Natural killer cell (primary cell): ENCODE measurements around the gene MIOS. TPM values are rescaled to one million over a fixed set of nuclear protein-coding genes. Genes with fewer than 3 reads are reported as not detected.
A peak's percentile ranks its signal among the peaks of the same experiment; 100 is the strongest.

ENCODE experiments used
- ATAC-seq, 3 donors: fragments of 150-1000 bp in 2 of 3; fragments of 200-7000 bp in 1 of 3; cut with Tn5 transposase; 1 replicate in 1 of 3; 2 replicates in 2 of 3; pipeline ENCODE4 v1.10.0; 2021; ENCODE audit warnings: mild to moderate bottlenecking in 2 of 3, moderate library complexity in 2 of 3
- DNase-seq, 2 donors: peaks; one replicate each; pipeline versions ENCODE4 v3.0.0 to v3.0.0-alpha.2; 2013 to 2021; ENCODE audit warnings: mixed read lengths in 1 of 2
- H3K27ac ChIP-seq: one replicate; pipeline ENCODE4 v1.5.1; 2013; ENCODE audit warnings: mild to moderate bottlenecking, low read length
- H3K27me3 ChIP-seq: one replicate; pipeline ENCODE4 v1.6.1; 2013; ENCODE audit warnings: low read length; ENCODE audit not compliant: control insufficient read depth, insufficient read depth
- H3K36me3 ChIP-seq: one replicate; pipeline ENCODE4 v1.6.1; 2013; ENCODE audit warnings: low read length; ENCODE audit not compliant: control insufficient read depth, insufficient read depth
- H3K4me1 ChIP-seq: one replicate; pipeline ENCODE4 v1.6.1; 2013; ENCODE audit warnings: low read length; ENCODE audit not compliant: control insufficient read depth, insufficient read depth
- H3K4me3 ChIP-seq: one replicate; pipeline ENCODE4 v1.5.1; 2013; ENCODE audit warnings: low read length
- H3K9me3 ChIP-seq: one replicate; pipeline ENCODE4 v1.6.1; 2013; ENCODE audit warnings: low read length; ENCODE audit not compliant: control insufficient read depth, insufficient read depth
- H3K27ac Mint-ChIP-seq, 2 donors: one replicate each; pipeline ENCODE4 v1.8.0; 2022; ENCODE audit warnings: mild to moderate bottlenecking in 2 of 2, mixed read lengths in 2 of 2, moderate library complexity in 1 of 2
- H3K27me3 Mint-ChIP-seq, 2 donors: one replicate each; pipeline ENCODE4 v1.8.0; 2022; ENCODE audit warnings: low read depth in 2 of 2, mixed read lengths in 2 of 2
- H3K36me3 Mint-ChIP-seq: one replicate; pipeline ENCODE4 v1.8.0; 2022; ENCODE audit warnings: mixed read lengths
- H3K4me1 Mint-ChIP-seq, 2 donors: one replicate each; pipeline ENCODE4 v1.8.0; 2022; ENCODE audit warnings: mixed read lengths in 2 of 2
- H3K4me3 Mint-ChIP-seq: one replicate; pipeline ENCODE4 v1.8.0; 2022; ENCODE audit warnings: mild to moderate bottlenecking, moderate library complexity, mixed read lengths
- H3K9me3 Mint-ChIP-seq, 2 donors: one replicate each; pipeline ENCODE4 v1.8.0; 2022; ENCODE audit warnings: mixed read lengths in 2 of 2
- CTCF ChIP-seq: fragments of 200-600 bp; IDR thresholded peaks from one replicate; pipeline ENCODE4 v1.8.0; 2022; ENCODE audit warnings: antibody characterized with exemption
- WGBS: methylation state at CpG from one replicate; pipeline ENCODE4 v1.1.7; 2013; ENCODE audit warnings: missing lambda C conversion rate; ENCODE audit not compliant: insufficient coverage; 5-methylcytosine and 5-hydroxymethylcytosine counted together
- intact Hi-C: fragments of 100-400 bp; cut with micrococcal nuclease; formaldehyde crosslinking; loops from one replicate; pipeline ENCODE4 v1.14.2; 2022
- total RNA-seq, 4 donors: library from RNA; stranded (reverse); fragments of 120-200 nt in 1 of 4; gene quantifications; one replicate each; pipeline versions ENCODE4 v1.2.3 to v1.2.4, GENCODE V29; 2013 to 2022

The MIOS gene
- total RNA-seq, 3 donors from 2014 or later (not counting 1 experiment from before 2014, with no cell fraction given) = 23.5 to 30.9 (median 28.9) TPM

- H3K9me3 ChIP-seq = no peaks in the 10 kb centered on the region
- intact Hi-C loops = no loop called here
- no peaks in the 10 kb centered on the region for H3K27me3 ChIP-seq
- no peaks in the 10 kb centered on the region for H3K36me3 ChIP-seq
- Mint-ChIP-seq H3K27ac (no peak overlapping the region), H3K4me1 (peaks cover 0 to 7% of the 10 kb centered on the region in 2 donors), H3K9me3 (no peaks in the 10 kb centered on the region), H3K36me3 (no peaks in the 10 kb centered on the region), H3K4me3 (no peak overlapping the region), H3K27me3 (peaks cover 0 to 8% of the 10 kb centered on the region in 2 donors)
- H3K27ac ChIP-seq = no peak overlapping the region
- H3K4me3 ChIP-seq = no peak overlapping the region
- H3K4me1 ChIP-seq = no peaks in the 10 kb centered on the region
- no peak for DNase-seq
- TF ChIP-seq CTCF = no peak
- WGBS = no CpG with 5 or more reads among the region's 2 CpGs
- ATAC-seq = no peak
These were observed 47.2 kb upstream of the MIOS start for GRCh38 chr7:7519528-7519927.

GRCh38 chr7:7521259-7521658 is 45.4 kb upstream of the MIOS start:
- no peak for TF ChIP-seq CTCF
- Mint-ChIP-seq H3K27ac (no peak overlapping the region), H3K36me3 (no peaks in the 10 kb centered on the region), H3K27me3 (peaks cover 0 to 8% of the 10 kb centered on the region in 2 donors), H3K4me3 (no peak overlapping the region), H3K9me3 (no peaks in the 10 kb centered on the region), H3K4me1 (peaks cover 0 to 7% of the 10 kb centered on the region in 2 donors)
- ATAC-seq = peak in 1 of 3 donors; percentile 61
- no peaks in the 10 kb centered on the region for H3K9me3 ChIP-seq
- H3K36me3 ChIP-seq = no peaks in the 10 kb centered on the region
- DNase-seq = no peak
- no peaks in the 10 kb centered on the region for H3K27me3 ChIP-seq
- no peak overlapping the region for H3K27ac ChIP-seq
- intact Hi-C loops = loop anchor here (10.0 kb wide), 1 partner anchor 96 kb away; no protein-coding TSS in a partner anchor
- 29% methylated on average over 3 of the region's 3 CpGs for WGBS
- H3K4me1 ChIP-seq = no peaks in the 10 kb centered on the region
- no peak overlapping the region for H3K4me3 ChIP-seq

GRCh38 chr7:7522421-7522820 is 44.3 kb upstream of the MIOS start:
- H3K4me3 Mint-ChIP-seq = no peak overlapping the region
- no peaks in the 10 kb centered on the region for H3K9me3 Mint-ChIP-seq
- no peak for TF ChIP-seq CTCF
- H3K27me3 Mint-ChIP-seq = peaks cover 3 to 13% of the 10 kb centered on the region in 2 donors
- peaks cover 0 to 7% of the 10 kb centered on the region in 2 donors for H3K4me1 Mint-ChIP-seq
- 100% methylated on average over 1 of the region's 3 CpGs for WGBS
- ATAC-seq (no peak), DNase-seq (no peak)
- no peaks in the 10 kb centered on the region for H3K9me3 ChIP-seq
- intact Hi-C loops = loop anchor here (10.0 kb wide), 1 partner anchor 98 kb away; no protein-coding TSS in a partner anchor
- no peaks in the 10 kb centered on the region for H3K4me1 ChIP-seq
- H3K36me3 ChIP-seq = no peaks in the 10 kb centered on the region
- no peaks in the 10 kb centered on the region for H3K36me3 Mint-ChIP-seq
- no peak overlapping the region for H3K27ac ChIP-seq
- no peak overlapping the region for H3K4me3 ChIP-seq
- no peaks in the 10 kb centered on the region for H3K27me3 ChIP-seq
- H3K27ac Mint-ChIP-seq = no peak overlapping the region

- H3K4me1 Mint-ChIP-seq = peaks cover 0 to 7% of the 10 kb centered on the region in 2 donors
- no peak overlapping the region for H3K27ac Mint-ChIP-seq
- Histone ChIP-seq H3K4me1 (no peaks in the 10 kb centered on the region), H3K9me3 (no peaks in the 10 kb centered on the region), H3K27ac (no peak overlapping the region), H3K4me3 (no peak overlapping the region), H3K27me3 (no peaks in the 10 kb centered on the region), H3K36me3 (no peaks in the 10 kb centered on the region)
- peaks cover 7 to 10% of the 10 kb centered on the region in 2 donors for H3K27me3 Mint-ChIP-seq
- DNase-seq = no peak
- no peaks in the 10 kb centered on the region for H3K9me3 Mint-ChIP-seq
- no peaks in the 10 kb centered on the region for H3K36me3 Mint-ChIP-seq
- WGBS = no CpG with 5 or more reads among the region's 3 CpGs
- intact Hi-C loops = loop anchor here (10.0 kb wide), 1 partner anchor 99 kb away; no protein-coding TSS in a partner anchor
- ATAC-seq = no peak
- no peak for TF ChIP-seq CTCF
- no peak overlapping the region for H3K4me3 Mint-ChIP-seq
These were observed 42.6 kb upstream of the MIOS start for GRCh38 chr7:7524121-7524520.
